COLO829 (cell line): ENCODE data around the gene PLAAT1.
A peak's percentile ranks its signal among the peaks of the same experiment; 100 is the strongest.

Source experiments
- DNase-seq: peaks from one replicate; pipeline ENCODE4 v3.0.0; 2012; ENCODE audit warnings: low spot score

PLAAT1 gene

DNA sequence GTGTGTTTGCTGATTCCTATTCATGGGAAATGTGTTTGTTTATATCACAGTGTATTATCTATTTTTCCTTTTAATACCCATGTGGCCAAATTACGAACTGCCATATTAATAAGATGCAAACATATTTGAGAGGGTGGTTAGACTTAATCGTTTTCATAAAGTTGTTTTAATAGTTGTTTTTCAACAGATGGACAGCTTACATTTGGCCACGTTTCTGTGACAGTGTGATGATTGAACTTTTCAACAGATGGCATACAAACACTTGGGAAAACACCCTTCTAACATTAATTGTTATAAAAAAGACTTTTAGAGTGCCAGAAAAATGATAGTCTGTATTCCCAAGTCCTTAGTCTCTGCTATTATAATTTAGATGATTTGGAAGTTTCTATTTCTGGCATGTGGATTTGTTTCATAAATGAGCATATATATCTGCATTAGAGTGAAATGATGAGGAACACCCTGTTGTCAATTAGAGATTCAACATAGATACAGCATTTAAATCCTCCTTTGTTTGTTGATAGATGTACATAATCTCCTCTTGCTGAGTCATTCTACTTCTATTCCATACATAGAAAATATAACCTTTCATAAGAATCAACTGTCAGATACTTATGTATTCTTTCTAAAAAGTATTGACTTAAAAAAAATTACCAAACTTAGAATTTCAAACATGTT, 13.1 kb downstream of the PLAAT1 start:
- no peak for DNase-seq

- no peak for DNase-seq
Observed at GRCh38 chr3:193261970-193262369, 20.9 kb downstream of the PLAAT1 start.

- no peak for DNase-seq
Observed at GRCh38 chr3:193262707-193263106, 21.7 kb downstream of the PLAAT1 start.

DNA sequence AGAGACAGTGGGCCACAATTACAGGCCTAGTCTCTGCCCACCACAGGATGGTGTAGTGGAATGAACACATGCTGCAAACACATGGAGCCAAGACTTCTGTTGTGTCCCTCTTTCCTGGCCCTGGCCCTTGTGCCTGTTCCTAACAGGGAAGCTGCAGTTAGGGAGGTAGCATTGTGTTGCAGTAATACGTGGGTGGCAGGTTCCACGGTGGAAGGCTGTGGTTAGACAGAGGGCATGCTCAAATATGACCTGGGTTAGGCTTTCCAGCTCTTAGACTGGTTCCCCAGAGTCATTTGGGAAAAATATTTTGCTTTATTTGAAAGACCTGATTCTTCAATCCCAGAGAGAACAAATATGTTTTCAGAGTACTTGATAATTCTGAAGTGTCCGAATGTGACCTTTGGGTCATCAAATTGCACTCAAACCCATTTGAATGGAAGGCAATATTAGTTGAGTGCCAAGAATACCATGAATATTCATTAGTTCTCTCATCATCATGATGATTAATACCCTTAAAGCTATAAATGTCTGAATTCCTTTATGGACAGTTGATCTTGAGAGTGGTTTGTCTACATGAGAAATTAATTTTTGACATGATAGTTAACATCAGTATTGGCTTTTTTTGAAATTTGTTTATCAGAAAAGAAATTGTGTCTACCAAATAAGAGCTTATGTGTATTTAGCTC, 28.5 kb downstream of the PLAAT1 start:
- peak; percentile 22 for DNase-seq

GRCh38 chr3:193270451-193270850, 29.4 kb downstream of the PLAAT1 start:
- no peak for DNase-seq

GRCh38 chr3:193271101-193271840, 30.2 kb downstream of the PLAAT1 start:
- no peak for DNase-seq

- no peak for DNase-seq
Observed at GRCh38 chr3:193292386-193292785, 51.4 kb downstream of the PLAAT1 start.

- DNase-seq = no peak
Observed at GRCh38 chr3:193295985-193296384, 55.0 kb downstream of the PLAAT1 start.

DNA sequence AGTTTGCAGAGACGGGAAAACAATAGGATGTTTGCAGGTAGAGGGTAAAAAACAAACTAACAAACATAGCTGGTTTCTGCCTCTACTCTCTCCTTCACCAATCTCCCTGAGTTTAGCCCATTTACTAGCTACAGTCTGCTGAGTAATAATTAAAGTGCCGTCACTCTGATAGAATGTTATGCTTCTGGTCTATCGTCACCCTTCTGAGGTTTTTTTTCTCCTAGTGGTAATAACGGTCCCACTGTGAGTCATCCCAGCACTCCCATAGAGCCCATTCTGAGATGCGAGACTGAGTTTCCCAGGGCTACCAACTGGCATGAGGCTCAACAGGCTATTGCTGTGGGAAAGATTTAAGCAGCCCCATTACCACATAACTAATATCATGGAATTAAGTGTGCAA, 56.4 kb downstream of the PLAAT1 start:
- DNase-seq = no peak

GRCh38 chr3:193301433-193301832, 60.4 kb downstream of the PLAAT1 start:
- DNase-seq = no peak

DNA sequence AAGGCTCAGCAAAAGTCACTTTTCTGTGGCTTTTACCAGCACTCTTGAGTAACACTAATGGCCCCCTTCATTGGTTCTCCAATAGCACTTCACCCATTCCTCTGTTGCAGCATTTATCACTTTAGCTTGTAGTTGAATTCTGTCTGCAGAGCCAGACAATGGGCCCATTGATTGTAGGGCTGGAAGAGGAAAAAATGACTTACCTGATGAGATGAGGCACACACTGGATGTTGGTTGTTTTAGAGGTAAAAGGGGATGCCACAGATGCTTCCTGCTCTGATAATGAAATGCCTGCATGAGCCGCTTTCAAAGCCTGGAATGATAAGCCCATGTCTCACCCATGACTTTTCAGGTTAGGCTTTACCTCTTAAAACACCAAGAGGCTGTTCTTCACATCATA, 64.3 kb downstream of the PLAAT1 start:
- no peak for DNase-seq

GRCh38 chr3:193310914-193311723, 70.1 kb downstream of the PLAAT1 start:
- DNase-seq = no peak

GRCh38 chr3:193313061-193313958, 72.3 kb downstream of the PLAAT1 start:
- no peak for DNase-seq

DNA sequence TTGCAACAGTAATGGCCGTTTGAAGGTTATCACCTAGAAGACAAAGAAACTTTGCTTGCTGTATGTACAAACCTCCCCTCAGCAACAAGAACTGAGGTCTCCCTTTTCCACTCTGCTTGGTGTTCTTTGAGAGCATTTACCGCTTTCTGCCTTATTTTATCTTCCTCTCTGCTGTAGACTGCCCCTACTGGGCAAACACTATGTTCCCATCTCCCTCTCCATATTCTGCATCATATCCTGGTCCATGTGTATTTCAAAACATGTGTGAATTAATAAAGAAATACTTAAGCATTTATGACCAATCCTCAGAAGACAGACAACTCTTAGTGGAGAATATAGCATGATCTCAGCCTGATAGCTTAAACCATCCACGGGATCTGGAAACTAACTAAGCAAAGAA, 73.1 kb downstream of the PLAAT1 start:
- DNase-seq = no peak

DNA sequence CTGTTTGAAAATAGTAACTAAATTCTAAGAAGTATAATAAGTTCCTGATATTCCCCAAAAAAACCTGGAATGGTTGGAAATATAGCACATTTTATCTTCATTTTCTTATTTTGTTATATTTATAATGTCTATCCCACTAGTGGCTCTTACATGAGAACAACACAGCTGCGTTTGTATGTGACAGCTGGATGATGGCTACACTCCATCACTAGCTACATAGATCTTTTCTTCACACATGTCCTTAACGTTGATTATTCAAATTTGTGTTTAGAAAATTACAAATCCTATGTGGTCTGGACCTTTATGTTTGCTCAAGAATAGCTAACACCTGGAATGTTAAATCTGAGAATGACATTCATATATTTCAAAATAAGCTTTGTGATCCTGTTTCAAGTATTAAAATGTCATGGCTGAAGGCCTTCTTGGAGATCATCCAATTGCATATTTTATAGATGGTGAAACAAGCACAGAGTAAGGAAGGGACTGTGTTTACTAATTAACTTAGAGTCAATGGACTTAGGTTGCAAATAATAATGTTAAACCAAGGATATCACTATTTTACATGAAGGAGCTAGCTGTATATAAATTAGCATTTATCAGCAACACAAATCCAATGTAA, 76.8 kb downstream of the PLAAT1 start:
- no peak for DNase-seq
